HepG2 (cell line): ENCODE data around the gene ATP8B1. TPM values are rescaled to one million over a fixed set of nuclear protein-coding genes. Genes with fewer than 3 reads are reported as not detected.

Experiments
- BRF2 ChIP-seq: sonication (generic); formaldehyde crosslinking; IDR thresholded peaks from 2 replicates; pipeline ENCODE4 v1.8.1; 2022; ENCODE audit warnings: mild to moderate bottlenecking, missing genetic modification reagents
- GATA4 ChIP-seq: sonication (generic); IDR thresholded peaks from 2 replicates; pipeline ENCODE4 v1.6.1; 2016; ENCODE audit warnings: antibody characterized with exemption, low read depth, borderline replicate concordance
- HDAC6 ChIP-seq: fragments of 200-600 bp; sonication (generic); IDR thresholded peaks from 2 replicates; pipeline ENCODE4 v1.7.0; 2017; ENCODE audit warnings: mild to moderate bottlenecking, antibody characterized with exemption, low read length, low read depth
- KDM2A ChIP-seq: sonication (generic); formaldehyde crosslinking; IDR thresholded peaks from 2 replicates; pipeline ENCODE4 v1.4.0; 2020; ENCODE audit warnings: low read depth, missing genetic modification reagents, borderline replicate concordance
- PCBP1 ChIP-seq: fragments of 200-400 bp; formaldehyde crosslinking; IDR thresholded peaks from 2 replicates; pipeline ENCODE4 v1.6.1; 2017; ENCODE audit warnings: mild to moderate bottlenecking, low read depth, low read length, borderline replicate concordance
- PRPF4 ChIP-seq: fragments of 200-400 bp; formaldehyde crosslinking; IDR thresholded peaks from 2 replicates; pipeline ENCODE4 v1.6.1; 2016; ENCODE audit warnings: low read length, low read depth; ENCODE audit not compliant: poor library complexity, severe bottlenecking
- REPIN1 ChIP-seq: sonication (generic); formaldehyde crosslinking; IDR thresholded peaks from 2 replicates; pipeline ENCODE4 v1.8.0; 2022; ENCODE audit warnings: missing genetic modification reagents, low read depth, mild to moderate bottlenecking, borderline replicate concordance
- TBL1XR1 ChIP-seq: fragments of 150-350 bp; IDR thresholded peaks from 2 replicates; pipeline ENCODE4 v1.6.1; 2014; ENCODE audit warnings: borderline replicate concordance, low read length; ENCODE audit not compliant: partially characterized antibody
- ZNF138 ChIP-seq: sonication (generic); formaldehyde crosslinking; IDR thresholded peaks from 2 replicates; pipeline ENCODE4 v1.5.0; 2020; ENCODE audit warnings: mild to moderate bottlenecking, low read depth, missing genetic modification reagents
- ZNF205 ChIP-seq: IDR thresholded peaks from 2 replicates; pipeline ENCODE4 v1.6.1; 2018; ENCODE audit warnings: missing biosample characterization, missing genetic modification reagents
- ZNF552 ChIP-seq: sonication (generic); formaldehyde crosslinking; IDR thresholded peaks from 2 replicates; pipeline ENCODE4 v1.9.0; 2022; ENCODE audit warnings: missing genetic modification reagents, mild to moderate bottlenecking, borderline replicate concordance
- polyA plus RNA-seq, 8 experiments: library from polyadenylated mRNA; depleted of rRNA in 3 of 8; stranded (reverse) in 7 of 8; unstranded in 1 of 8; fragments of >200 nt; fragmentation: Illumina TruSeq in 4 of 8; extraction: Trizol in 4 of 8; gene quantifications; 2 replicates each; pipeline versions ENCODE4 v1.2.1 to v1.2.3, GENCODE V29; 2011 to 2016; ENCODE audit warnings: low read depth in 4 of 8, missing spikeins in 1 of 8, mixed read lengths in 1 of 8; ENCODE audit not compliant: insufficient read depth in 1 of 8
- total RNA-seq, 5 experiments: library from RNA; depleted of rRNA; stranded (reverse); fragments of >200 nt; fragmentation: Illumina TruSeq; extraction: Trizol; gene quantifications; 2 replicates each; pipeline ENCODE4 v1.2.3, GENCODE V29; 2016; ENCODE audit warnings: low read depth in 1 of 5
- TF ChIP-seq, protein P1 (sequence below): sonication (generic); formaldehyde crosslinking; IDR thresholded peaks from 2 replicates; pipeline ENCODE4 v1.4.0; 2020; ENCODE audit warnings: missing genetic modification reagents
- TF ChIP-seq, protein P2 (sequence below): IDR thresholded peaks from 2 replicates; pipeline ENCODE4 v1.4.0; 2020; ENCODE audit warnings: mild to moderate bottlenecking, missing genetic modification reagents
- TF ChIP-seq, protein P3 (sequence below): sonication (generic); formaldehyde crosslinking; IDR thresholded peaks from 2 replicates; pipeline ENCODE4 v1.9.0; 2021; ENCODE audit warnings: missing genetic modification reagents, mild to moderate bottlenecking, borderline replicate concordance
- TF ChIP-seq, protein P4 (sequence below): sonication (generic); formaldehyde crosslinking; IDR thresholded peaks from 2 replicates; pipeline ENCODE4 v1.9.0; 2022; ENCODE audit warnings: missing genetic modification reagents, mild to moderate bottlenecking, borderline replicate concordance
- TF ChIP-seq, protein P5 (sequence below), 2 experiments: sonication (generic) in 1 of 2; formaldehyde crosslinking in 1 of 2; IDR thresholded peaks; 2 replicates each; pipeline versions ENCODE4 v1.5.1 to v1.6.1; 2011 to 2020; ENCODE audit warnings: borderline replicate concordance in 1 of 2, low read depth in 1 of 2, low read length in 1 of 2, mild to moderate bottlenecking in 1 of 2, missing genetic modification reagents in 1 of 2, moderate library complexity in 1 of 2

Gene ATP8B1
- total and polyA plus RNA-seq, 2 of the 13 experiments (the other 11 are each of a cell fraction or from before 2014, with no cell fraction given): 2.8 to 4.0 TPM

GRCh38 chr18:57797209-57797651 is 5.9 kb downstream of the ATP8B1 start (continued):
- TF ChIP-seq BRF2 (no peak), PRPF4 (no peak), PCBP1 (no peak), TBL1XR1 (peak; percentile 70), GATA4 (no peak), ZNF205 (peak; percentile 65; the same call in 1 of the 2 replicates), HDAC6 (no peak), KDM2A (CRISPR knock-in tag) (peak; percentile 51; the same call in 1 of the 2 replicates), ZNF552 (CRISPR knock-in tag) (no peak), ZNF138 (CRISPR knock-in tag) (no peak), REPIN1 (CRISPR knock-in tag) (no peak)
- TF ChIP-seq, protein P1, sequence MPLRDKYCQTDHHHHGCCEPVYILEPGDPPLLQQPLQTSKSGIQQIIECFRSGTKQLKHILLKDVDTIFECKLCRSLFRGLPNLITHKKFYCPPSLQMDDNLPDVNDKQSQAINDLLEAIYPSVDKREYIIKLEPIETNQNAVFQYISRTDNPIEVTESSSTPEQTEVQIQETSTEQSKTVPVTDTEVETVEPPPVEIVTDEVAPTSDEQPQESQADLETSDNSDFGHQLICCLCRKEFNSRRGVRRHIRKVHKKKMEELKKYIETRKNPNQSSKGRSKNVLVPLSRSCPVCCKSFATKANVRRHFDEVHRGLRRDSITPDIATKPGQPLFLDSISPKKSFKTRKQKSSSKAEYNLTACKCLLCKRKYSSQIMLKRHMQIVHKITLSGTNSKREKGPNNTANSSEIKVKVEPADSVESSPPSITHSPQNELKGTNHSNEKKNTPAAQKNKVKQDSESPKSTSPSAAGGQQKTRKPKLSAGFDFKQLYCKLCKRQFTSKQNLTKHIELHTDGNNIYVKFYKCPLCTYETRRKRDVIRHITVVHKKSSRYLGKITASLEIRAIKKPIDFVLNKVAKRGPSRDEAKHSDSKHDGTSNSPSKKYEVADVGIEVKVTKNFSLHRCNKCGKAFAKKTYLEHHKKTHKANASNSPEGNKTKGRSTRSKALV (CRISPR knock-in tag): peak; percentile 68
- TF ChIP-seq, protein P2, sequence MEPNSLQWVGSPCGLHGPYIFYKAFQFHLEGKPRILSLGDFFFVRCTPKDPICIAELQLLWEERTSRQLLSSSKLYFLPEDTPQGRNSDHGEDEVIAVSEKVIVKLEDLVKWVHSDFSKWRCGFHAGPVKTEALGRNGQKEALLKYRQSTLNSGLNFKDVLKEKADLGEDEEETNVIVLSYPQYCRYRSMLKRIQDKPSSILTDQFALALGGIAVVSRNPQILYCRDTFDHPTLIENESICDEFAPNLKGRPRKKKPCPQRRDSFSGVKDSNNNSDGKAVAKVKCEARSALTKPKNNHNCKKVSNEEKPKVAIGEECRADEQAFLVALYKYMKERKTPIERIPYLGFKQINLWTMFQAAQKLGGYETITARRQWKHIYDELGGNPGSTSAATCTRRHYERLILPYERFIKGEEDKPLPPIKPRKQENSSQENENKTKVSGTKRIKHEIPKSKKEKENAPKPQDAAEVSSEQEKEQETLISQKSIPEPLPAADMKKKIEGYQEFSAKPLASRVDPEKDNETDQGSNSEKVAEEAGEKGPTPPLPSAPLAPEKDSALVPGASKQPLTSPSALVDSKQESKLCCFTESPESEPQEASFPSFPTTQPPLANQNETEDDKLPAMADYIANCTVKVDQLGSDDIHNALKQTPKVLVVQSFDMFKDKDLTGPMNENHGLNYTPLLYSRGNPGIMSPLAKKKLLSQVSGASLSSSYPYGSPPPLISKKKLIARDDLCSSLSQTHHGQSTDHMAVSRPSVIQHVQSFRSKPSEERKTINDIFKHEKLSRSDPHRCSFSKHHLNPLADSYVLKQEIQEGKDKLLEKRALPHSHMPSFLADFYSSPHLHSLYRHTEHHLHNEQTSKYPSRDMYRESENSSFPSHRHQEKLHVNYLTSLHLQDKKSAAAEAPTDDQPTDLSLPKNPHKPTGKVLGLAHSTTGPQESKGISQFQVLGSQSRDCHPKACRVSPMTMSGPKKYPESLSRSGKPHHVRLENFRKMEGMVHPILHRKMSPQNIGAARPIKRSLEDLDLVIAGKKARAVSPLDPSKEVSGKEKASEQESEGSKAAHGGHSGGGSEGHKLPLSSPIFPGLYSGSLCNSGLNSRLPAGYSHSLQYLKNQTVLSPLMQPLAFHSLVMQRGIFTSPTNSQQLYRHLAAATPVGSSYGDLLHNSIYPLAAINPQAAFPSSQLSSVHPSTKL: peak; percentile 96
- TF ChIP-seq, protein P3, sequence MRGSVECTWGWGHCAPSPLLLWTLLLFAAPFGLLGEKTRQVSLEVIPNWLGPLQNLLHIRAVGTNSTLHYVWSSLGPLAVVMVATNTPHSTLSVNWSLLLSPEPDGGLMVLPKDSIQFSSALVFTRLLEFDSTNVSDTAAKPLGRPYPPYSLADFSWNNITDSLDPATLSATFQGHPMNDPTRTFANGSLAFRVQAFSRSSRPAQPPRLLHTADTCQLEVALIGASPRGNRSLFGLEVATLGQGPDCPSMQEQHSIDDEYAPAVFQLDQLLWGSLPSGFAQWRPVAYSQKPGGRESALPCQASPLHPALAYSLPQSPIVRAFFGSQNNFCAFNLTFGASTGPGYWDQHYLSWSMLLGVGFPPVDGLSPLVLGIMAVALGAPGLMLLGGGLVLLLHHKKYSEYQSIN (CRISPR knock-in tag): no peak
- TF ChIP-seq, protein P4, sequence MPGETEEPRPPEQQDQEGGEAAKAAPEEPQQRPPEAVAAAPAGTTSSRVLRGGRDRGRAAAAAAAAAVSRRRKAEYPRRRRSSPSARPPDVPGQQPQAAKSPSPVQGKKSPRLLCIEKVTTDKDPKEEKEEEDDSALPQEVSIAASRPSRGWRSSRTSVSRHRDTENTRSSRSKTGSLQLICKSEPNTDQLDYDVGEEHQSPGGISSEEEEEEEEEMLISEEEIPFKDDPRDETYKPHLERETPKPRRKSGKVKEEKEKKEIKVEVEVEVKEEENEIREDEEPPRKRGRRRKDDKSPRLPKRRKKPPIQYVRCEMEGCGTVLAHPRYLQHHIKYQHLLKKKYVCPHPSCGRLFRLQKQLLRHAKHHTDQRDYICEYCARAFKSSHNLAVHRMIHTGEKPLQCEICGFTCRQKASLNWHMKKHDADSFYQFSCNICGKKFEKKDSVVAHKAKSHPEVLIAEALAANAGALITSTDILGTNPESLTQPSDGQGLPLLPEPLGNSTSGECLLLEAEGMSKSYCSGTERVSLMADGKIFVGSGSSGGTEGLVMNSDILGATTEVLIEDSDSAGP (CRISPR knock-in tag): no peak
- TF ChIP-seq, protein P5, sequence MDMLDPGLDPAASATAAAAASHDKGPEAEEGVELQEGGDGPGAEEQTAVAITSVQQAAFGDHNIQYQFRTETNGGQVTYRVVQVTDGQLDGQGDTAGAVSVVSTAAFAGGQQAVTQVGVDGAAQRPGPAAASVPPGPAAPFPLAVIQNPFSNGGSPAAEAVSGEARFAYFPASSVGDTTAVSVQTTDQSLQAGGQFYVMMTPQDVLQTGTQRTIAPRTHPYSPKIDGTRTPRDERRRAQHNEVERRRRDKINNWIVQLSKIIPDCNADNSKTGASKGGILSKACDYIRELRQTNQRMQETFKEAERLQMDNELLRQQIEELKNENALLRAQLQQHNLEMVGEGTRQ (IDR thresholded peaks at IDR 0.05; ENCODE audit: low read depth, low read length): no peak
- TF ChIP-seq, protein P5 (CRISPR knock-in tag; IDR thresholded peaks at IDR 0.05; ENCODE audit: borderline replicate concordance): no peak
